GM12872 (cell line): Measurements from ENCODE around the gene HGD.

Experiments
- CTCF ChIP-seq: IDR thresholded peaks from 3 replicates; pipeline ENCODE4 v1.5.1; 2011; ENCODE audit warnings: low read depth, mild to moderate bottlenecking, low read length, moderate library complexity; ENCODE audit not compliant: insufficient read depth

Gene HGD

DNA sequence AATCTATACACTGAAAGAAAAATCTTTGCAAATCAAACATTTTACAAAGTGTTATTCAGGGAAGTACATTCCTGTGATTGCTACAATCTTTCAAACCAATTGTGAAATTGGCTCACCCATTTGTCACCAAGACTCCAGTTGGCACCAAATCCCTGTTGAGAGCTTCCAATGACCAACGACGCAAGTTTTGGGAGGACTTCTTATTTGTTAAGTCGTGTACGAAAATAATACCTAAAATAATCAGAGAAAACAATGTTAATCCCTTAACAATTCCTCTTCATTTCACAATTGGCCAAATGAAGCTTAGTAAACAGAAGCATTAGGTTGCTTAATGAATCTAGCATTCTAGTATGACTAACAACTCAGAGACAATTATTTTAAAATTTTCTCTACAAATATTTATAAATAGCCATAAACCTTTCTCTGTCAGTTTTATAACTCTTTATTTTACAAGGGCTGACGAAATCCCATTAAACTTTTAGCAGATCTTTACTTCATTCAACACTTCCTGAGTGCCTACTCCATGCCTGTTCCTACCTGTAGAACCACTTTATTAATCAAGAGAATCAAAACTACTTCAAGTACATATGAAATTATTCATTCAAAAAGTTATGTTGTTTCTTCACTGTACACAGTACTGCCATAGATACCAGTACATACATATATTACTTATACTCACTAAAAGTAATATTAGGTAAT is 24.0 kb upstream of the HGD start:
- TF ChIP-seq CTCF: no peak

GRCh38 chr3:120699333-120699732 is 17.3 kb upstream of the HGD start:
- TF ChIP-seq CTCF: no peak

GRCh38 chr3:120693439-120694171 is 11.6 kb upstream of the HGD start:
- TF ChIP-seq CTCF: no peak

DNA sequence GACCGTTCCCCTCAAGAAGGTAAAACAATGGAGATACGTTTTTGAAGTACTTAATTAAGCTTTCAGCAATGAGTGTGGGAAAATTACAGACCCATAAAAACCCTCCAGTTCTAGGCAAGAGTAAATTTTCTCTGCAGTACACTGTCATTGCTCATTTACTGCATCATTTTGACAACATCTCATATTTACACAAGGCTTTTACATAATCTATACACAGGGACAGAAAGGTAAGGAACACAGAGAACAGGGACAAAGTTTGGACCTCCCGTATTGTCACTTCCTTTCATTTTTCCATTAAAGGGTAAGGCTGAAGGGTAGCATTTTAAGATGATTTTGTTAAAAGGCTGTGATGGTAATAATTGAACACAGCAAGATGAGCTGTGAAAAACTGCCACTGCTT is 7.4 kb upstream of the HGD start:
- no peak for TF ChIP-seq CTCF

DNA sequence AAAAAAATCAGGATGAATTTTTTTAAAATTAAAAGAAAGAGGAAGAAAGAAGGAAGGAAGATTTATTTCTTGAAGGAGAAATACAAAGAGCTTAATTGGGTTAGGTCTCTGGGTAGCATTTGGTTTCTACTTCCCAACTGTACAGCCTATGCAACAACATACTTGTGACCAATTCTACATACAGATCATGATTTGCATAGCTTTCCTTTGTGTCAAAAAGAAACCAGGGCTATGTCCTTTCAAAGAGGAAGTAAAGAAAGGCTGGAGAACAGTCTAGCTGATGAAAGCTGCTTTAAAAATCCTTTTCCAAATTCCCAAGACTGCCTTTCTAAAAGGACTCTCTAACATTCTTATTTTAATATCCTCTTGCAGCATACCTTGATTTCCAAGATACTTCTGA is 6.1 kb upstream of the HGD start:
- no peak for TF ChIP-seq CTCF

DNA sequence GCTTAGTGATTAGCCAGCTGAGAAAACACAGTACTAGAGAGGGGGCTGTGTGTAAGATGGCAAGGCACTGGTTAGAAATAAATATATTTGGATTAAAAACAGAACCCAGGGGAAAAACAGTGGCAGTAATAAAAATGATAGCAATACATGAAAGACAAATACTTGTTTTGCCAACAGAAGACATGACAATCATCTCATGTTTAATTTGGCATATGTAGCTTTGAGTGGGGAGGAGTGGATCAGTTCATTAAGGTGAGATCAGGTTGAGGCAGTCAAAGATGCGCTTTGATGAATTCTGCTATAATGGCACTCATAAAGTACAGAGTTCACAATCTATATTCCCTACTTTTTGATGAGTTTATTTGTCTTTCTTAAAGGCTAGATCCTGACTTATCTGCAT is 3.4 kb upstream of the HGD start:
- TF ChIP-seq CTCF: no peak

- no peak for TF ChIP-seq CTCF
Measured at GRCh38 chr3:120684896-120685295, 2.9 kb upstream of the HGD start.
